ENCODE results near the gene WDR72. TPM values are rescaled to one million over a fixed set of nuclear protein-coding genes. Genes with fewer than 3 reads are reported as not detected.

Gene WDR72
- polyA plus RNA-seq, 1 of the 3 experiments (the other 2 are of a cell fraction), result 0.02 TPM

DNA sequence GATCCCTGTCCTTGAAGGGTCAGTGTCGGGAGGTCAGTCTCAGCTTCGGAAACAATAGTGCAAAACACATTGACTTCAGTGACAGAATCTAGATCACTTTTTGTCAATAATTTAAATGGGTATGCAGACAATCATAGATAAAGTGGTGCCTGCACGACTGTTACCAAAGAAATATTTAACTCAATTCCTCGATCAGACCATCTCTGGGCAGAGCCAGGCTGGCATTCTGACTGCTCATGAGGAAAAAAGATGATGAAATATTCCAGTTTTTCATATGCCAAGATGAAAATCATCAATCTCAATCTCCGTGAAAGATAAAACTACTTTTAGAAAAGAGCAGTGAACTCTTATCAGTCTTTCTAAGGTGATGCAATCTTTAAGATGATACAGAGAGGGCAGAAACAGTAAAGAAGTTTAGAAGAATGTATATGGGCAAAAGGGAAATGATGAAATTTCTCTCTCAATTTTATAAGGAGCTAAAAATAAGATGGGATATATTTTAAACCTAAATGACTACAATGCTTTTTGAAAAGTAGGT, 169.9 kb downstream of the WDR72 start:
- no peak overlapping the region for H3K27ac ChIP-seq (ENCODE audit: low read depth in 2 of 2, low read length in 1 of 2)
- no peaks in the 10 kb centered on the region for H4K20me1 ChIP-seq (ENCODE audit: insufficient read depth)
- no peaks in the 10 kb centered on the region for H3K36me3 ChIP-seq (replicated peaks in 1 of 2; ENCODE audit: control insufficient read depth in 1 of 2, insufficient read depth in 2 of 2, low read length in 1 of 2)
- H3K9me3 ChIP-seq, result no peaks in the 10 kb centered on the region
- no peaks in the 10 kb centered on the region for H3K4me1 ChIP-seq (ENCODE audit: control insufficient read depth in 1 of 2, insufficient read depth in 2 of 2, low read depth in 1 of 2, low read length in 1 of 2)
- no peaks in the 10 kb centered on the region for H3F3A ChIP-seq (replicated peaks; ENCODE audit: insufficient read depth)
- POLR2A ChIA-PET, result no interaction called here
- H3K4me2 ChIP-seq, result no peak overlapping the region
- DNase-seq, result no peak
- 3% methylated on average over 5 of the region's 5 CpGs for whole genome bisulfite sequencing (ENCODE audit: low lambda C conversion rate)
- no peaks in the 10 kb centered on the region for H3K27me3 ChIP-seq (ENCODE audit: insufficient read depth)
- H2AFZ ChIP-seq (ENCODE audit: low read depth), result no peak overlapping the region
- no peaks in the 10 kb centered on the region for H3K79me2 ChIP-seq (ENCODE audit: insufficient read depth)
- no peaks in the 10 kb centered on the region for H3K9me2 ChIP-seq
- H3K4me3 ChIP-seq (ENCODE audit: low read depth in 2 of 2, low read length in 1 of 2), result no peak overlapping the region
- TF ChIP-seq ELF1 (IDR thresholded peaks at IDR 0.05), result no peak
- no peak for TF ChIP-seq NRF1 (IDR thresholded peaks at IDR 0.05; ENCODE audit: low read depth, low read length)
- no peak for TF ChIP-seq SIN3A (IDR thresholded peaks at IDR 0.05; ENCODE audit: borderline replicate concordance, low read depth, low read length)
- H3K9ac ChIP-seq, result no peak overlapping the region
- CTCF ChIA-PET, result no interaction called here

GRCh38 chr15:53588773-53589172, 170.7 kb downstream of the WDR72 start:
- Histone ChIP-seq H3K27me3 (ENCODE audit: insufficient read depth) (no peaks in the 10 kb centered on the region), H3K9ac (no peak overlapping the region), H3K4me2 (no peak overlapping the region), H2AFZ (ENCODE audit: low read depth) (no peak overlapping the region), H3F3A (replicated peaks; ENCODE audit: insufficient read depth) (no peaks in the 10 kb centered on the region), H3K9me2 (no peaks in the 10 kb centered on the region), H3K27ac (ENCODE audit: low read depth in 2 of 2, low read length in 1 of 2) (no peak overlapping the region), H3K4me3 (ENCODE audit: low read depth in 2 of 2, low read length in 1 of 2) (no peak overlapping the region), H4K20me1 (ENCODE audit: insufficient read depth) (no peaks in the 10 kb centered on the region), H3K36me3 (replicated peaks in 1 of 2; ENCODE audit: control insufficient read depth in 1 of 2, insufficient read depth in 2 of 2, low read length in 1 of 2) (no peaks in the 10 kb centered on the region), H3K79me2 (ENCODE audit: insufficient read depth) (no peaks in the 10 kb centered on the region), H3K4me1 (ENCODE audit: control insufficient read depth in 1 of 2, insufficient read depth in 2 of 2, low read depth in 1 of 2, low read length in 1 of 2) (no peaks in the 10 kb centered on the region), H3K9me3 (no peaks in the 10 kb centered on the region)
- TF ChIP-seq EP300 (IDR thresholded peaks at IDR 0.05; ENCODE audit: borderline replicate concordance in 1 of 2, low read depth in 1 of 2, low read length in 1 of 2) (no peak), RXRA (IDR thresholded peaks at IDR 0.05; ENCODE audit: borderline replicate concordance, low read depth) (no peak), NRF1 (IDR thresholded peaks at IDR 0.05; ENCODE audit: low read depth, low read length) (no peak), POLR2AphosphoS5 (IDR thresholded peaks at IDR 0.05; ENCODE audit: low read depth, low read length) (no peak), CTCF (IDR thresholded peaks at IDR 0.05) (no peak), REST (IDR thresholded peaks at IDR 0.05; ENCODE audit: low read depth, low read length) (no peak), IRF3 (IDR thresholded peaks at IDR 0.05; ENCODE audit: low read depth, low read length) (no peak), MAX (IDR thresholded peaks at IDR 0.05; ENCODE audit: low read depth) (no peak), SIN3A (IDR thresholded peaks at IDR 0.05; ENCODE audit: borderline replicate concordance, low read depth, low read length) (no peak), RCOR1 (IDR thresholded peaks at IDR 0.05; ENCODE audit: low read length) (no peak), JUND (IDR thresholded peaks at IDR 0.05) (no peak), NFIC (IDR thresholded peaks at IDR 0.05; ENCODE audit: borderline replicate concordance) (no peak), ZBTB33 (IDR thresholded peaks at IDR 0.05; ENCODE audit: borderline replicate concordance, low read depth) (no peak), USF1 (IDR thresholded peaks at IDR 0.05; ENCODE audit: borderline replicate concordance, low read depth) (no peak)
- CTCF ChIA-PET, result no interaction called here
- no peak for DNase-seq
- WGBS (ENCODE audit: low lambda C conversion rate), result 0% methylated on average over 1 of the region's 1 CpG
- POLR2A ChIA-PET, result no interaction called here
